Measurements from ENCODE around the gene AGTPBP1.
"Not testable (repeated sequence)": the region's sequence is repeated elsewhere in the genome, so short reads cannot be mapped to it uniquely, and the experiment has no call there.

Gene AGTPBP1

GRCh38 chr9:85630676-85631075, 111.1 kb downstream of the AGTPBP1 start:
- DNase-seq = no peak

DNA sequence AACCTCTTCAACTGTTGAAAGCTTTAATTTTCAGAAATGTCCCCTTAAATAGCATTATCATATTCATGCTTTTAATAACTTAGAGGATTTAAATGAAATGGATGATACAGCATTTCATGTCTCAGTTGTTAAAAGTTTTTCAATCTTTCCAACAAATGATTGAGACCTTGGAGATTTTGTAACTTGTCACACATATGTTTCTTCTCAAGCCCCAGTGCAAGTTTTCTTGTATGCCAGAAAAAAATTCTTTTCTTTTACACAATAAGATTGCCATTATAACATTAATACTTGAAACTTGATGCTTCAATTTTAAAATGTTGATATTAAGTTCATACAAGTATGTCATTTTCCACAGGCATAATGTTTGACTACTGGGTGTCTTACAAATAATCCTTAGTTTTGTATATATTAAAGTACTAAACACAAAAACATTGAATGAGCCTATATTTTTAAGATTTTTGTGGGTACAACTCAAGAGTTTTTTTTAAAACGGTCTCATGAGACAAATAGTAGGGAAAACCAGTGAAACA, 124.5 kb downstream of the AGTPBP1 start:
- no peak for DNase-seq

- no peak for DNase-seq
Measured at GRCh38 chr9:85615792-85616191, 126.0 kb downstream of the AGTPBP1 start.

- DNase-seq = peak; percentile 55
Measured at GRCh38 chr9:85610074-85610860, 131.5 kb downstream of the AGTPBP1 start.

- DNase-seq = no peak
Measured at GRCh38 chr9:85605905-85606304, 135.8 kb downstream of the AGTPBP1 start.

DNA sequence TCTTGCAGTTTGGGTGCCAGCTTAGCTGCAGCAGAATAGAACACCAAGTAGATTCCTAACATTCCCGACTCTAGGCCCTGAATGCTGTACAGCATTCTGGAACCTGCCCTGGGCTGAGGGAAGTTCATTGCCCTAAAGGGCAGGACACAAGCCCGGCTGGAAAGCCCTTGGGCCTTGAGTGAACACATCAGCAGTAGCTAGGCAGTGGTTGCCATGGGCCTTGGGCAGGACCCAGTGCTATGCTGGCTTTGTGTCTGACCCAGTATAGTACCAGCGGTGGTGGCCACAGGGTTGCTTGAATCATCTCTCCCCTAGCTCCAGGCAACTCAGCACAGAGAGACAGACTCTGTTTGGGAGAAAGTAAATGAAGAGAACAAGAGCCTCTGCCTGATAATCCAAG, 137.8 kb downstream of the AGTPBP1 start:
- DNase-seq = no peak

GRCh38 chr9:85602742-85603141, 139.0 kb downstream of the AGTPBP1 start:
- DNase-seq = no peak

GRCh38 chr9:85600675-85601263, 141.0 kb downstream of the AGTPBP1 start:
- no peak for DNase-seq

DNA sequence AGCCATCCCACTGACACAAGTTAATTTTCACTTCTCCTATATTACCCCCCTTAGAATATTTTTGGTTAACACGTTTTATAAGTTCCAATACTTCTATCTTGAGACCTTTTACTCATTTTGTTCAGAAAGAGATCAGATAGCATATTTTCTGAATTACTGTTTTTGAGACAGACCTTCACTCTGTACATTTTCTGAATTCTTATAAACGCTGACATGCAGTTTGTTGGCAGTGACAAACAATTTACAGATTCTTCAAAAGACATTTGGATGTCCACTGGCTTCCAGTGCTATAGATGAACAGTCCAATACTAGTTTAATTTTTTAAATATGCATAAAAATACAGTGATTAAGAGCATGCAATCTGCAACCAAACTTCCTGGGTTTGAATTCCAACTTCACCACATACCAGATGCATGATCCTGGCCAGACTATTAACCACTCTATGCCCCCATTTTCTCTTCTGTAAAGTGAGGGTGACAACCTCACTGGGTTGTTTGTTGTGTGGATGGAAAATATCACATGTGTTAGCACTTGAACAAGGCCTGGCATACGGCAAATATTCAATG, 142.1 kb downstream of the AGTPBP1 start:
- DNase-seq = no peak

DNA sequence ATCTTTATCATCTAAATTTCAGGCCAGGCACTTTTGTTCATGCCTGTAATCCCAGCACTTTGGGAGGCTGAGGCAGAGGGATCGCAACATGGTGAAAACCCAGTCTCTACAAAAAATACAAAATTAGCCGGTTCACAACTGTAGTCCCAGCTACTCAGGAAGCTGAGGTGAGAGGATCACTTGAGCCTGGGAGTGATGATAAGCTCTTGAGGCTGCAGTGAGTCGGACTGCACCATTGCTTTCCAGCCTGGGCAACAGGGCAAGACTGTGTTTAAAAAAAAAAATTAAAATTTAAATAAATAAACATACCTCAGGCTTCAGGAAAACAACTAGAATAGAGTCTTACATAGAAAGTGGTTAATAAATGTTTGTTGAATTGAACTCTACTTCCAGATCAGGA, 147.4 kb downstream of the AGTPBP1 start:
- peak; percentile 5 for DNase-seq

- DNase-seq = no peak
Measured at GRCh38 chr9:85586684-85587083, 155.1 kb downstream of the AGTPBP1 start.

- DNase-seq = no peak
Measured at GRCh38 chr9:85577353-85577952, 164.3 kb downstream of the AGTPBP1 start.

DNA sequence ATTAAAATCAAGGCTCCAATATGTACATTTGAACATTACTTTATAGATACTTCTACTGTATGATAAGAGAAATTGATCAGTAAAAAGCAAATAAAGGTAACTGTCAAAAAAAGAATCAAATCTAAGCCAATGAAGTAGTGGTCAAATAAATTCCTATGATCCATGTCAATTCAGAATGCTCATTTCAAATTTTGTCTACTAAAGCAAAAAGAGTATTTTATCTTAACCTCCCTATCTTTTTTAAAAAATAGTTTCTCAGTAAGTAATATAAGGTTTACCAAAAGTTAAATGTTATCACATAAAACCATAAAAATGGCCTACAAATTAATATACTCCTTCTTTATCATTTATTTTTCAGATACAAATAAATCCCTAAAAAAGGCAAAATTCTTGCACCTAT, 165.9 kb downstream of the AGTPBP1 start:
- no peak for DNase-seq

DNA sequence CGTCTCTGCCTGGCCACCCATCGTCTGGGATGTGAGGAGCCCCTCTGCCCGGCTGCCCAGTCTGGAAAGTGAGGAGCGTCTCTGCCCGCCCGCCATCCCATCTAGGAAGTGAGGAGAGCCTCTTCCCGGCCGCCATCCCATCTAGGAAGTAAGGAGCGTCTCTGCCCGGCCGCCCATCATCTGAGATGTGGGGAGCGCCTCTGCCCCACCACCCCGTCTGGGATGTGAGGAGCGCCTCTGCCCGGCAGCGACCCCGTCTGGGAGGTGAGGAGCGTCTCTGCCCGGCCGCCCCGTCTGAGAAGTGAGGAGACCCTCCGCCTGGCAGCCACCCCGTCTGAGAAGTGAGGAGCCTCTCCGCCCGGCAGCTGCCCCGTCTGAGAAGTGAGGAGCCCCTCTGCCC, 168.2 kb downstream of the AGTPBP1 start:
- DNase-seq = not testable (repeated sequence)

- DNase-seq = not testable (repeated sequence)
Measured at GRCh38 chr9:85572917-85573316, 168.8 kb downstream of the AGTPBP1 start.

GRCh38 chr9:85569988-85570387, 171.8 kb downstream of the AGTPBP1 start:
- DNase-seq = no peak

DNA sequence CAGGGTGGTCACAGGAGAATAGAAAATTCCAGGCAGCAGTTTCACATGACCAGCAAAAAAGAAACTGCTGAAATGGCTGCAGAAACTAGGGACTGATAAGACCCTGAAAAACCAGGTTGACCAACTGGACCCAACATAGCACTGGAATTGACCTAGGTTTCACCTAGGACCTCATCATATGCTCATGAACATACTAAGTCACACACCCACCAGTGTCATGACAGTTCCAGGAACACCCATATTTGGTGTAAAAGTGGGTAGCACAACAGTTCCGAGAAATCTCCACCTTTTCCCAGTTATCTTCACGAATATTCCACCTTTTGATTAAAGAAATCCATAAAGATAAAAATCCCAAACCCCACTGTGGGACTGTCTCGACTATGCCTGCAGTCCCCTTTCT, 182.2 kb downstream of the AGTPBP1 start:
- no peak for DNase-seq

DNA sequence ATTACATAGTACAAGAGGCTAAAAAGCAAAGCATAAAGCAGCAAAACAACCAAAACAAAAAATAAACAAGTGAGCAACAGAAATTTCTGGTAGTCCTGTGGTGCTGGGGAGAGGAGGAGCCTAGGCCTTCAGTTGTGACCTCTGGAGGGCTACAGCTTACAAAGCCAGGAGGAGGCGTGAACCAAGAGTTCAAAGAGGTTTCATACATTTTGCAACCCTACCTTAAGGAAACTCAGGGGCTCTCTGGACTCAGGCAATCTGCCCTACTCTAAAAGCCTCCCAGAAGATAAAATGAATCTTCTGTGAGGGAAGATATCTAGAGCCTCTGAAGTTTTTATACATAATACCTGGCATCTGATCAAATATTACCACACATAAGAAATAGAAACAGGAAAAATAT, 187.4 kb downstream of the AGTPBP1 start:
- no peak for DNase-seq

DNA sequence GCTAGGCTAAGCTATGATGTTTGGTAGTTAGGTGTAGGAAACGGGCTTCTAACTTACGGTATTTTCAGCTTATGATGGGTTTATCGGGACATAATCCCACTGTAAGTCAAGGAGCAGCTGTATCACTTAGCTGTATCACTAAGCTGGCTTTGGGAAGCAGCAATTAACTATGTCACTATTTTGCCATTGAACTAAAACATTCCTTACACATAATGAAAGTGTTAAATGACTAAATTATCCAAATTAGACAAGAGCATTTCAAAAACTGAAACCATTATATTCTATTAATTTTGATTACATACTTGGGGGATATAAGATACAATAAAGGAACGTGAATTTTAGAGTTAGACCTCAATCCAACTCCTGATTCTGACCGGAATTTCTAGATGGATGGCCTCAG, 188.3 kb downstream of the AGTPBP1 start:
- DNase-seq = no peak

GRCh38 chr9:85547599-85547998, 194.2 kb downstream of the AGTPBP1 start:
- DNase-seq = no peak

DNA sequence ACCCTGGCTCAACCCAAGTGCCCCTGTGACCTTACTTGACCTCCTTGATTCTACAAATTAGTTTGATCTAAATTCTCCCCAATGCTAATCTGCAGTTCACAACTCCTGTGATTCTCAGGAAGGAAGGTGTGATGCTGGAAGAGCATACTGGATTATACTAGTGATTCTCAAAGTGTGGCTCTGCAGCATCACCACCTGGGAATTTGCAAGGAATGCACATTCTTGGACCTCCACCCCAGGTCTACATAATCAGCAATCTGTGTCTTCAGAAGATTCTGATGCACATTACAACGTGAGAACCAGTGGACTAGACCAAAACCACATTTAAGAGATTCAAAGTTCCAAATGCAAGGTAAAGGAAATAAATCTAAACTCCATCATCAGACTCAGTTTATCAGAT, 198.6 kb downstream of the AGTPBP1 start:
- no peak for DNase-seq

DNA sequence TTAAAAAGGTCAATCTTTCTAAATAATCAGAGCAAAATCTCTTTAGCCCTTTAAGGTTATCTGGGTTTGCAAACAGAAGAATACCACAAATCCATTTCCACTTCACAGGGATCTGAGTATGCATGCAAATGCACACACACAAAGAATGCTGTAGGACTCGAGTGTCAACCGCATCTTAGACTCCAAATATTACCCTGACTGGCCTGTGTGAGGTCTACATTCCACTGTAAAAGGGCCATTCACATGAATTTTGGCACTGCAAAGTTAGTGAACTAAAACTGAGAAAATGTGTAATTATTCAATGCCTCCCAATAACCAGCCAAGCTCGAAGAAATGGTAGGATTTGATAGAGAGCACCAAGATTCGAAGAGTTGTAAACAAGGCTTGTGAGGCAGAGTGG, 199.9 kb downstream of the AGTPBP1 start:
- no peak for DNase-seq

GRCh38 chr9:85536514-85536913, 205.2 kb downstream of the AGTPBP1 start:
- no peak for DNase-seq

- no peak for DNase-seq
Measured at GRCh38 chr9:85536076-85536475, 205.7 kb downstream of the AGTPBP1 start.

All from GDM1 (cell line).